Measurements from ENCODE around the gene IFNA16. TPM values are rescaled to one million over a fixed set of nuclear protein-coding genes. Genes with fewer than 3 reads are reported as not detected.

Gene IFNA16
- total RNA-seq, 1 experiment from 2014 or later, result not detected

- Histone ChIP-seq H3K9me3 (ENCODE audit: control insufficient read depth, low read depth, low read length) (no peaks in the 10 kb centered on the region), H3T11ph (ENCODE audit: low read length) (no peak overlapping the region), H2AK5ac (ENCODE audit: insufficient read length, low read length) (no peak overlapping the region), H3K9ac (ENCODE audit: extremely low read depth, insufficient read length, low read length) (no peak overlapping the region), H3K18ac (ENCODE audit: insufficient read length, low read depth, low read length) (no peak overlapping the region), H3K56ac (ENCODE audit: insufficient read length, low read depth, low read length) (no peak overlapping the region), H4K20me1 (ENCODE audit: control insufficient read depth, insufficient read depth, insufficient read length) (no peaks in the 10 kb centered on the region), H4K91ac (ENCODE audit: insufficient read length, low read depth, low read length) (no peak overlapping the region), H2BK120ac (ENCODE audit: low read depth, low read length, poor library complexity, severe bottlenecking) (no peak overlapping the region), H2BK15ac (ENCODE audit: low read depth, low read length) (no peak overlapping the region), H3K23ac (ENCODE audit: insufficient read length, low read depth, low read length) (no peak overlapping the region), H3K79me2 (ENCODE audit: insufficient read depth, low read length) (no peaks in the 10 kb centered on the region), H2BK20ac (ENCODE audit: low read depth, low read length, poor library complexity, severe bottlenecking) (no peak overlapping the region), H3K79me1 (ENCODE audit: insufficient read depth, low read depth, low read length, poor library complexity, severe bottlenecking) (no peaks in the 10 kb centered on the region), H3K4me2 (ENCODE audit: insufficient read depth, insufficient read length, low read length) (no peak overlapping the region), H3K14ac (ENCODE audit: insufficient read depth, low read length) (no peak overlapping the region), H2BK5ac (ENCODE audit: insufficient read length, low read length) (no peak overlapping the region), H3K4me1 (ENCODE audit: insufficient read depth, low read length) (no peaks in the 10 kb centered on the region), H3K23me2 (ENCODE audit: insufficient read length, low read depth, low read length, poor library complexity, severe bottlenecking) (no peaks in the 10 kb centered on the region), H2BK12ac (ENCODE audit: insufficient read length, low read depth, low read length) (no peak overlapping the region), H2AFZ (ENCODE audit: low read length) (no peak overlapping the region), H3K4ac (ENCODE audit: low read depth, low read length) (no peak overlapping the region), H3K27ac (ENCODE audit: insufficient read length, low read depth, low read length) (no peak overlapping the region), H4K8ac (replicated peaks; ENCODE audit: insufficient read length, low read depth, low read length) (no peak overlapping the region), H4K5ac (ENCODE audit: insufficient read length, low read depth, low read length) (no peak overlapping the region), H3K27me3 (ENCODE audit: insufficient read depth, low read length) (no peaks in the 10 kb centered on the region)
- WGBS (ENCODE audit: extremely low coverage, insufficient read length, low lambda C conversion rate), result no CpG with 5 or more reads among the region's 4 CpGs
- H3K4me3 Mint-ChIP-seq, result no peak overlapping the region
- peak overlapping the region in 1 of 3 experiments; percentile 6; a peak in 1 of 7 replicates for H3K27ac Mint-ChIP-seq
- no peak for DNase-seq
- H3K36me3 Mint-ChIP-seq (ENCODE audit: insufficient read depth in 1 of 3, low read depth in 3 of 3), result no peaks in the 10 kb centered on the region
- no peaks in the 10 kb centered on the region for H3K9me3 Mint-ChIP-seq
- H3K4me1 Mint-ChIP-seq, result peaks cover 16 to 17% of the 10 kb centered on the region in 2 experiments
- TF ChIP-seq CTCF (conservative IDR thresholded peaks at IDR 0.05), result no peak
- peaks cover 27% of the 10 kb centered on the region for H3K27me3 Mint-ChIP-seq (ENCODE audit: low read depth)
Measured at GRCh38 chr9:21251638-21252037, 34.5 kb upstream of the IFNA16 start.
